Esophagus muscularis mucosa (tissue), 4 donors: ENCODE measurements around the gene ZNF787.

Experiments used
- CTCF ChIP-seq, 3 experiments: fragments of 200-600 bp in 2 of 3; fragments of 450-650 bp in 1 of 3; sonication (generic) in 2 of 3; IDR thresholded peaks; one replicate each; pipeline ENCODE4 v1.5.1; 2017 to 2019; ENCODE audit warnings: antibody characterized with exemption in 3 of 3, mild to moderate bottlenecking in 2 of 3, moderate library complexity in 1 of 3
- EP300 ChIP-seq: sonication (generic); formaldehyde crosslinking; IDR thresholded peaks from one replicate; pipeline ENCODE4 v1.6.1; 2017; ENCODE audit warnings: antibody characterized with exemption
- POLR2A ChIP-seq: fragments of 450-650 bp; IDR thresholded peaks from one replicate; pipeline ENCODE4 v1.6.1; 2017; ENCODE audit warnings: antibody characterized with exemption, moderate library complexity, mild to moderate bottlenecking, low read depth
- POLR2AphosphoS5 ChIP-seq, 2 donors: sonication (generic); formaldehyde crosslinking; IDR thresholded peaks; one replicate each; pipeline ENCODE4 v1.6.1; 2017; ENCODE audit warnings: antibody characterized with exemption in 2 of 2

GRCh38 chr19:56089344-56089743, 31.8 kb downstream of the ZNF787 start:
- TF ChIP-seq CTCF (IDR thresholded peaks at IDR 0.05): no peak
- TF ChIP-seq POLR2A: no peak
- no peak for TF ChIP-seq EP300
- TF ChIP-seq POLR2AphosphoS5 (IDR thresholded peaks at IDR 0.05): no peak
